Uterus (tissue), 4 donors: ENCODE data around the gene PTPRN2. TPM values are rescaled to one million over a fixed set of nuclear protein-coding genes. Genes with fewer than 3 reads are reported as not detected.

Source experiments
- DNase-seq, 2 donors: peaks; one replicate each; pipeline ENCODE4 v3.0.0-alpha.2; 2019 to 2020
- H3K27ac ChIP-seq, 2 donors: fragments of 200-600 bp; sonication (generic); 1 replicate in 1 of 2; 2 replicates in 1 of 2; pipeline ENCODE4 v1.5.1; 2016 to 2018
- H3K27me3 ChIP-seq, 2 donors: fragments of 200-600 bp; sonication (generic); one replicate each; pipeline ENCODE4 v1.5.1; 2018 to 2019; ENCODE audit warnings: control low read depth in 1 of 2
- H3K36me3 ChIP-seq, 2 donors: fragments of 200-600 bp; sonication (generic); one replicate each; pipeline ENCODE4 v1.5.1; 2019; ENCODE audit warnings: control low read depth in 1 of 2
- H3K4me1 ChIP-seq, 2 donors: fragments of 200-600 bp; sonication (generic); one replicate each; pipeline ENCODE4 v1.5.1; 2018 to 2019; ENCODE audit warnings: control low read depth in 1 of 2
- H3K4me3 ChIP-seq, 2 donors: fragments of 200-600 bp; sonication (generic); 1 replicate in 1 of 2; 2 replicates in 1 of 2; pipeline ENCODE4 v1.5.1; 2018 to 2019; ENCODE audit warnings: mild to moderate bottlenecking in 1 of 2
- H3K9me3 ChIP-seq, 2 donors: fragments of 200-600 bp; sonication (generic); one replicate each; pipeline ENCODE4 v1.5.1; 2019; ENCODE audit warnings: control low read depth in 1 of 2
- CTCF ChIP-seq, 4 experiments: fragments of 200-600 bp in 2 of 4; fragments of 450-650 bp in 2 of 4; sonication (generic) in 2 of 4; IDR thresholded peaks; one replicate each; pipeline ENCODE4 v1.5.1; 2016 to 2019; ENCODE audit warnings: antibody characterized with exemption in 4 of 4, mild to moderate bottlenecking in 2 of 4, moderate library complexity in 1 of 4
- POLR2A ChIP-seq, 2 donors: fragments of 450-650 bp; IDR thresholded peaks; one replicate each; pipeline ENCODE4 v1.6.1; 2016; ENCODE audit warnings: antibody characterized with exemption in 2 of 2, mild to moderate bottlenecking in 1 of 2, moderate library complexity in 1 of 2
- intact Hi-C: fragments of 100-400 bp; cut with DNase I; formaldehyde crosslinking; loops from one replicate; pipeline ENCODE4 v1.15.1; 2023; ENCODE audit warnings: low total_unique reads
- total RNA-seq, 4 donors: library from RNA; depleted of rRNA in 3 of 4; stranded (reverse); fragments of >200 nt in 3 of 4; gene quantifications; one replicate each; pipeline versions ENCODE4 v1.1.0 to v1.2.4, GENCODE V29; 2014 to 2023
- donor health status: DM: yes; HTN: yes; CAD: no.

Gene PTPRN2
- total RNA-seq, 4 donors from 2014 or later, result 1.2 to 5.2 (median 2.3) TPM

GRCh38 chr7:158572000-158572828 is 15.4 kb downstream of the PTPRN2 start:
- Histone ChIP-seq H3K27me3 (no peaks in the 10 kb centered on the region), H3K4me1 (no peaks in the 10 kb centered on the region), H3K27ac (no peak overlapping the region), H3K9me3 (no peaks in the 10 kb centered on the region), H3K4me3 (no peak overlapping the region), H3K36me3 (no peaks in the 10 kb centered on the region)
- TF ChIP-seq CTCF (IDR thresholded peaks at IDR 0.05) (no peak), POLR2A (IDR thresholded peaks at IDR 0.05) (no peak)
- no peak for DNase-seq
- intact Hi-C loops, result no loop called here

GRCh38 chr7:158570449-158571170 is 17.0 kb downstream of the PTPRN2 start:
- Histone ChIP-seq H3K4me3 (no peak overlapping the region), H3K36me3 (no peaks in the 10 kb centered on the region), H3K4me1 (no peaks in the 10 kb centered on the region), H3K27me3 (no peaks in the 10 kb centered on the region), H3K27ac (no peak overlapping the region), H3K9me3 (no peaks in the 10 kb centered on the region)
- DNase-seq, result no peak
- TF ChIP-seq POLR2A (IDR thresholded peaks at IDR 0.05) (no peak), CTCF (IDR thresholded peaks at IDR 0.05) (no peak)
- intact Hi-C loops, result no loop called here

DNA sequence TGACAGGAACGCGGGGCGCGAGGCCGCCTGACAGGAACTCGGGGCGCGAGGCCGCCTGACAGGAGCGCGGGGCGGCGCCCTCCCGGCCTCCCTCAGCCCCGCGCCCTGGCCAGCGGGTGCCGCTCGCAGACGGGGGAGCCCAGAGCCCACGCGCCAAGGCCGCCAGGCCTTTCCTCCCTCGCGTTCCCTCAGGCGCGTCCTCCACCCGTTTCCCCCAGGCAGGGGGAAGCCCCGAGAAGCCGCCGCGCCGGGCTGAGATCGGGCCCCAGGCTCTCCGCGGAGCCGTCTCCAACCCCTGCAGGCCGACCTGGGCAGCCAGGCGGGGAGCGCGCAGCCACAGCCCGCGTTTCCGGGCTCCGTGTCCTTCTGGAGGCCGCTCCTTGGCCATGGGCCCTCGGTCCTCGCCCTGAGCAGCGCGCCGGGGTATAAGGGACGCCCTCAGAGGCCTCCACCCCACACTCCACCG is 17.7 kb downstream of the PTPRN2 start:
- TF ChIP-seq CTCF (IDR thresholded peaks at IDR 0.05) (no peak), POLR2A (IDR thresholded peaks at IDR 0.05) (no peak)
- intact Hi-C loops, result no loop called here
- H3K27me3 ChIP-seq, result no peaks in the 10 kb centered on the region
- H3K4me3 ChIP-seq, result no peak overlapping the region
- no peaks in the 10 kb centered on the region for H3K4me1 ChIP-seq
- H3K9me3 ChIP-seq, result no peaks in the 10 kb centered on the region
- no peaks in the 10 kb centered on the region for H3K36me3 ChIP-seq
- no peak for DNase-seq
- H3K27ac ChIP-seq, result no peak overlapping the region

DNA sequence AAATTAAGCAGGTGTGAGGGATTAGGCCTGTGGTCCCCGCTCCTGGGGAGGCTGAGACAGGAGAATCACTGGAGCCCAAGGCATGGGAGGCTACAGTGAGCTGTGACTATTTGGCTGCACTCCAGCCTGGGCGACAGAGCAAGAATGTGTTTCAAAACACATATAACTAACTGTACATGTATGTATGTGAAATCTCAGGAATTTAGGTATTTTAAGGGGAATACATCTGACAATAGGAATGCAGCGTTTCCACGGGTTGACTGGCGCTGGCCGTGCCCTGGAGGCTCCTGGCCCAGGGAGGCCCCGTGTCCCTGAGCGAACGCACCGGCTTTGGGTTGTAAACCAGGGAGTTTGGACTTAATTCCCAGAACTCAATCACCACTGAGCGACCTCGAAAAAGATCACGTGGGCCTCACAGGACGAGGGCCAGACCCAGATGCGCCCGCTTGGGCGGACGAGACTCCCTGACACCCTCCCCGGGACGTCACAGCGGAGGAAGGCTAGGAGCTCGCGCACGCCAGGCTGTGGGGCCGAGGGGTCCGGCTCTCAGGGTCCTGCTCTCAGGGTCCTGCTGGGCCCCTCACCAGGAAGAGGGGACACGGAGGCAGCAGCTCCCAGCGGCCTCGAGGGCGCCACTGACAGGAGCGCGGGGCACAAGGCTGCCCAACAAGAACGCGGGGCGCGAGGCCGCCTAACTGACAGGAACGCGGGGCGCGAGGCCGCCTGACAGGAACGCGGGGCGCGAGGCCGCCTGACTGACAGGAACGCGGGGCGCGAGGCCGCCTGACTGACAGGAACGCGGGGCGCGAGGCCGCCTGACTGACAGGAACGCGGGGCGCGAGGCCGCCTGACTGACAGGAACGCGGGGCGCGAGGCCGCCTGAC is 18.4 kb downstream of the PTPRN2 start:
- Histone ChIP-seq H3K27ac (no peak overlapping the region), H3K4me1 (no peaks in the 10 kb centered on the region), H3K4me3 (no peak overlapping the region), H3K9me3 (no peaks in the 10 kb centered on the region), H3K36me3 (no peaks in the 10 kb centered on the region), H3K27me3 (no peaks in the 10 kb centered on the region)
- no peak for DNase-seq
- intact Hi-C loops, result no loop called here
- no peak for TF ChIP-seq POLR2A (IDR thresholded peaks at IDR 0.05)
- TF ChIP-seq CTCF (IDR thresholded peaks at IDR 0.05), result no peak
